ENCODE measurements around the gene NUTM2G.
"Not testable (repeated sequence)": the region's sequence is repeated elsewhere in the genome, so short reads cannot be mapped to it uniquely, and the experiment has no call there.

The NUTM2G gene

GRCh38 chr9:96950539-96950938, 21.9 kb downstream of the NUTM2G start:
- not testable (repeated sequence) for DNase-seq

- not testable (repeated sequence) for DNase-seq
Observed at GRCh38 chr9:96967591-96967990, 38.9 kb downstream of the NUTM2G start.

DNA sequence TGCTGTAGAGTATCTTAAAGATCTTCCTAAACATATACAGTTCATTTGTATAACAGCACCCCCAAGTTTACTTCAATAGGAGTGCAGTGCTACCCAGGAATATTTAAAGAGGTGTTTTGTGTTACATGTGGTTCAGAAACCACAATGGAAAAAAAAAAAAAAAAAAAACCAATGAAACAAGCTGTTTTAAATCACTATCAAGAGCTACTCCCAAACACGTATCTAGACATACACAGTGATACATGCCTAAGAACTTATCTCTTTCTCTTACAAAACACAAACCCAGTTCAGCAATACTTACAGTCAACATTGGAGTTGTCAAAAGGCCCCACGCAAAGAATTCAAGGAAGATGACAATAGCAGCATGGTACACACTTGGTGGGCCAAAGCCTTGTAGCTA, 43.9 kb downstream of the NUTM2G start:
- not testable (repeated sequence) for DNase-seq

DNA sequence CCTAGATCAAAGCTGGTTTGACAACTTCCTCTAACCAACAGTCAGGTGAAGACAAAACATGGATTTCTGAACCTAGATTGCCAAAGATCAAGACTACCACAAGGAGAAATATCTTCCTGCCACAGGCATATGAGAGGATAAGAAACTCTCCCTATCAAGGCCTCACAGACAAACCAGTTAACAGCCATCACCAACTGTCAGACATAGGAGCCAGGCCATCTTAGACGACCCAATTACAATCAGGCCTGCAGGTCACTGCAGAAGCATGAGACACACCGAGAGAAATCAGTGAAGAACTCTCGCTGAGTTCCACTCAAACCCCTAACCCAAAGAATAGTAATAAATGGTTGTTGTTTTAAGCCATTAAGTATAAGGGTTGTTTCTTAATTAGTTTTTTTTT, 45.4 kb downstream of the NUTM2G start:
- DNase-seq, result not testable (repeated sequence)

GRCh38 chr9:96983496-96984122, 55.0 kb downstream of the NUTM2G start:
- DNase-seq, result not testable (repeated sequence)

- not testable (repeated sequence) for DNase-seq
Observed at GRCh38 chr9:96984139-96984538, 55.5 kb downstream of the NUTM2G start.

GRCh38 chr9:96984887-96985286, 56.2 kb downstream of the NUTM2G start:
- not testable (repeated sequence) for DNase-seq

Measured in activated T-cell treated with anti-CD3 and anti-CD28 coated beads for 4 hours (primary cell).